ENCODE data around the gene CHCHD6.

GRCh38 chr3:126958638-126959085 is 254.6 kb downstream of the CHCHD6 start:
- no peak for TF ChIP-seq CTCF (conservative IDR thresholded peaks at IDR 0.05)
- no peak for TF ChIP-seq EZH2 (IDR thresholded peaks at IDR 0.05; ENCODE audit: low read depth)

Data from PC-9 (cell line).